NK-92 (cell line): Measurements from ENCODE around the gene VPS36.
"Not testable (repeated sequence)": the region's sequence is repeated elsewhere in the genome, so short reads cannot be mapped to it uniquely, and the experiment has no call there.

ENCODE experiments used
- DNase-seq: peaks from one replicate; lab custom pipeline; 2025; ENCODE audit not compliant: unreplicated experiment; lab: John Stamatoyannopoulos, UW

VPS36 gene

GRCh38 chr13:52446265-52446664 lies 4.2 kb downstream of the VPS36 start:
- no peak for DNase-seq

- no peak for DNase-seq
These were observed 18.0 kb downstream of the VPS36 start for GRCh38 chr13:52432456-52432855.

GRCh38 chr13:52428295-52428694 lies 22.1 kb downstream of the VPS36 start:
- no peak for DNase-seq

GRCh38 chr13:52421216-52421615 lies 29.2 kb downstream of the VPS36 start:
- no peak for DNase-seq

- no peak for DNase-seq
These were observed 31.4 kb downstream of the VPS36 start for GRCh38 chr13:52419080-52419479.

GRCh38 chr13:52414963-52415362 lies 35.5 kb downstream of the VPS36 start:
- no peak for DNase-seq

GRCh38 chr13:52414051-52414450 lies 36.4 kb downstream of the VPS36 start:
- no peak for DNase-seq

GRCh38 chr13:52412128-52412527 lies 38.3 kb downstream of the VPS36 start:
- no peak for DNase-seq

- no peak for DNase-seq
These were observed 38.8 kb downstream of the VPS36 start for GRCh38 chr13:52411629-52412028.

- not testable (repeated sequence) for DNase-seq
These were observed 42.3 kb downstream of the VPS36 start for GRCh38 chr13:52408071-52408658.

GRCh38 chr13:52407436-52407835 lies 43.0 kb downstream of the VPS36 start:
- DNase-seq = not testable (repeated sequence)

- no peak for DNase-seq
These were observed 43.8 kb downstream of the VPS36 start for GRCh38 chr13:52406629-52407028.

- no peak for DNase-seq
These were observed 44.5 kb downstream of the VPS36 start, which contains the start of gene THSD1 for GRCh38 chr13:52405767-52406494. TSS of gene THSD1 (minus strand) at chr13:52406172. CDS start at chr13:52402600, 3,572 bp downstream.

- no peak for DNase-seq
These were observed 45.1 kb downstream of the VPS36 start for GRCh38 chr13:52405369-52405766.

- DNase-seq = no peak
These were observed 50.7 kb downstream of the VPS36 start for GRCh38 chr13:52399708-52400107.

- DNase-seq = no peak
These were observed 51.4 kb downstream of the VPS36 start for GRCh38 chr13:52399046-52399445.

GRCh38 chr13:52395704-52396103 lies 54.7 kb downstream of the VPS36 start:
- no peak for DNase-seq

- no peak for DNase-seq
These were observed 55.8 kb downstream of the VPS36 start for GRCh38 chr13:52394586-52394985.

GRCh38 chr13:52393572-52394357 lies 56.7 kb downstream of the VPS36 start:
- no peak for DNase-seq

- no peak for DNase-seq
These were observed 62.7 kb downstream of the VPS36 start for GRCh38 chr13:52387721-52388120.

- DNase-seq = no peak
These were observed 64.6 kb downstream of the VPS36 start for GRCh38 chr13:52385870-52386269.

GRCh38 chr13:52383366-52383765 lies 67.1 kb downstream of the VPS36 start:
- no peak for DNase-seq
